Osteocyte (in vitro differentiated cells): ENCODE data around the gene ZNF398. TPM values are rescaled to one million over a fixed set of nuclear protein-coding genes. Genes with fewer than 3 reads are reported as not detected.

ENCODE experiments used
- DNase-seq: peaks from one replicate; pipeline ENCODE4 v3.0.0; 2021; ENCODE audit warnings: mixed read lengths; ENCODE audit not compliant: unreplicated experiment; ENCODE audit errors: extremely low spot score
- H3K27ac Mint-ChIP-seq: one replicate; pipeline ENCODE4 v1.8.0; 2021; ENCODE audit warnings: mild to moderate bottlenecking, mixed read lengths; ENCODE audit not compliant: unreplicated experiment
- H3K27me3 Mint-ChIP-seq: one replicate; pipeline ENCODE4 v1.8.0; 2021; ENCODE audit warnings: mixed read lengths; ENCODE audit not compliant: unreplicated experiment
- H3K36me3 Mint-ChIP-seq: one replicate; pipeline ENCODE4 v1.8.0; 2021; ENCODE audit warnings: mixed read lengths; ENCODE audit not compliant: unreplicated experiment
- H3K4me1 Mint-ChIP-seq: one replicate; pipeline ENCODE4 v1.8.0; 2021; ENCODE audit warnings: mixed read lengths; ENCODE audit not compliant: unreplicated experiment
- H3K4me3 Mint-ChIP-seq: one replicate; pipeline ENCODE4 v1.8.0; 2021; ENCODE audit warnings: mild to moderate bottlenecking, moderate library complexity, mixed read lengths; ENCODE audit not compliant: unreplicated experiment
- H3K9me3 Mint-ChIP-seq: one replicate; pipeline ENCODE4 v1.8.0; 2021; ENCODE audit warnings: mixed read lengths; ENCODE audit not compliant: unreplicated experiment
- total RNA-seq: library from RNA; stranded (reverse); gene quantifications from 2 replicates; pipeline ENCODE4 v1.2.1, GENCODE V29; 2021
- TF ChIP-seq, protein P1 (sequence below): fragments of 200-600 bp; sonication (generic); IDR thresholded peaks from 2 replicates; pipeline ENCODE4 v1.5.0; 2021; ENCODE audit warnings: antibody characterized with exemption, mild to moderate bottlenecking, moderate library complexity

ZNF398 gene
- total RNA-seq, 1 donor from 2014 or later = 17.7 TPM

DNA sequence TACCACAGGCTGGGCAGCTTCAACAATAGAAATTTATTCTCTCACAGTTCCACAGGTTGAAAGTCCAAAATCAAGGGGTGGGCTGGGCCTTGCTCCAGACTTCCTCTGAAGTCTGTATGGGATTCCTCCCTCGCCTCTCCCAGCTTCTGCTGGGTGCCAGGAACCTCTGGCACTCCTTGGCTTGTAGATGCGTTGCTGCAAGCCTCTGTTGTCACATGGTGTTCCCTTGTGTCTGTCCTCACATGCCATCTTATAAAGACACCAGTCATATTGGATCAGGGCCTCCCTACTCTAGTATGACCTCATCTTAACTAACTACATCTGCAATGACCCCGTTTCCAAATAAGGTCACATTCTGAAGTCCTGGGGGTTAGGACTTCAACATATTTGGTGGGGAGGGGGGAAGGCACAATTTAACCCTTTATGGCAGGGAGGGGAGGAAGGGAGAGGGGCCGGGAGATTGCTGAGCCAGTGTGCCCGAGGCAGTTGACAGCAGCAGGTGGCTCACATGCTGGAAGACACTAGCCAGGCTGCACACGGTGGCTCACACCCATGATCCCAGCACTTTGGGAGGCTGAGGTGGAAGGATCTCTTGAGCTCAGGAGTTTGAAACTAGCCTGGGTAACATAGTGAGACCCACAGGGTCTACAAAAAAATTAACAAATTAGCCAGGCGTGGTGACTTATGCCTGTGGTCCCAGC, 66.9 kb downstream of the ZNF398 start:
- Mint-ChIP-seq H3K4me3 (no peak overlapping the region), H3K9me3 (no peaks in the 10 kb centered on the region), H3K27me3 (no peaks in the 10 kb centered on the region), H3K36me3 (peaks cover 54% of the 10 kb centered on the region), H3K4me1 (peaks cover 1% of the 10 kb centered on the region), H3K27ac (no peak overlapping the region)
- DNase-seq = no peak
- TF ChIP-seq, protein P1, sequence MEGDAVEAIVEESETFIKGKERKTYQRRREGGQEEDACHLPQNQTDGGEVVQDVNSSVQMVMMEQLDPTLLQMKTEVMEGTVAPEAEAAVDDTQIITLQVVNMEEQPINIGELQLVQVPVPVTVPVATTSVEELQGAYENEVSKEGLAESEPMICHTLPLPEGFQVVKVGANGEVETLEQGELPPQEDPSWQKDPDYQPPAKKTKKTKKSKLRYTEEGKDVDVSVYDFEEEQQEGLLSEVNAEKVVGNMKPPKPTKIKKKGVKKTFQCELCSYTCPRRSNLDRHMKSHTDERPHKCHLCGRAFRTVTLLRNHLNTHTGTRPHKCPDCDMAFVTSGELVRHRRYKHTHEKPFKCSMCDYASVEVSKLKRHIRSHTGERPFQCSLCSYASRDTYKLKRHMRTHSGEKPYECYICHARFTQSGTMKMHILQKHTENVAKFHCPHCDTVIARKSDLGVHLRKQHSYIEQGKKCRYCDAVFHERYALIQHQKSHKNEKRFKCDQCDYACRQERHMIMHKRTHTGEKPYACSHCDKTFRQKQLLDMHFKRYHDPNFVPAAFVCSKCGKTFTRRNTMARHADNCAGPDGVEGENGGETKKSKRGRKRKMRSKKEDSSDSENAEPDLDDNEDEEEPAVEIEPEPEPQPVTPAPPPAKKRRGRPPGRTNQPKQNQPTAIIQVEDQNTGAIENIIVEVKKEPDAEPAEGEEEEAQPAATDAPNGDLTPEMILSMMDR = no peak

DNA sequence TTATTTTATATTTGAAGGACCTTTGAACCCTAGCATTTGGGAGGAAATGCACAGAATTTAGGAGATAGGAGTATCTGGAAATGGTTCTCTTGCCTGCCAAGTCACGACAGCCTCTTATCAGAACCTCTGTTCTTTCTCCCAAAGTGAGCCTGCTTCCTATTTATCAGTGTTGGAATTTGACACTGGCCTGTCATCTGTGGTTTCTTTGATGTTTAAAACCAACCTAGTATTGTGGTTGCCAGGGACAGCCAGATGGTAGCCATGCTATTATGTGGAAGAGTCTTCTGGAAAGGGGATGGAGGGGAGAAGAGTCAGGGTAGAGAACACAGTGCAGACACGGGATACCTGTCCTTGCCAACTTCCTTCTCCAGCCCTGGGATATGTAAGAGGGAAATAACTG, 69.1 kb downstream of the ZNF398 start:
- Mint-ChIP-seq H3K27ac (no peak overlapping the region), H3K9me3 (no peaks in the 10 kb centered on the region), H3K4me1 (peaks cover 18% of the 10 kb centered on the region), H3K36me3 (peaks cover 52% of the 10 kb centered on the region), H3K27me3 (no peaks in the 10 kb centered on the region), H3K4me3 (no peak overlapping the region)
- TF ChIP-seq, protein P1 = no peak
- DNase-seq = no peak

DNA sequence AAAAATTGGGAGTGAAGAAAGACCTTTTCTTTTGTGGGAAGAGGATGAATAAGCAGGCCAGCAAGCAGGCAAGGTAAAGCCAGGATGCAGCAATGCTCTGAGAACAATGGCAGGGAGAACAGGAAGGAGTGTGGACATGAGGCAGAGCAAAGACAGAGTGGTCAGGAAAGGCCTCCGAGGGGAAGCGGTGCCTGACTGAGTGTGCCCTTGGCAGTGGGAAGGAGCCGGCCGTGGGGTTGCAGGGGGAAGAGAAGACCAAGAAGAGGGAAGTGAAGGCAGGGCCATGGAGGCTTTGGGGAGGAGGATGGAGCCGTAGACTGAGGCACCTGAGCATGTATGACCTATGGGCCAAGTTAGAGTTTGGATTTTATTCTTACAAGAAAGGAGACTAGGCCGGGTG, 70.3 kb downstream of the ZNF398 start:
- Mint-ChIP-seq H3K27ac (no peak overlapping the region), H3K27me3 (no peaks in the 10 kb centered on the region), H3K9me3 (no peaks in the 10 kb centered on the region), H3K4me1 (peaks cover 18% of the 10 kb centered on the region), H3K4me3 (no peak overlapping the region), H3K36me3 (peaks cover 50% of the 10 kb centered on the region)
- no peak for DNase-seq
- TF ChIP-seq, protein P1 = no peak

DNA sequence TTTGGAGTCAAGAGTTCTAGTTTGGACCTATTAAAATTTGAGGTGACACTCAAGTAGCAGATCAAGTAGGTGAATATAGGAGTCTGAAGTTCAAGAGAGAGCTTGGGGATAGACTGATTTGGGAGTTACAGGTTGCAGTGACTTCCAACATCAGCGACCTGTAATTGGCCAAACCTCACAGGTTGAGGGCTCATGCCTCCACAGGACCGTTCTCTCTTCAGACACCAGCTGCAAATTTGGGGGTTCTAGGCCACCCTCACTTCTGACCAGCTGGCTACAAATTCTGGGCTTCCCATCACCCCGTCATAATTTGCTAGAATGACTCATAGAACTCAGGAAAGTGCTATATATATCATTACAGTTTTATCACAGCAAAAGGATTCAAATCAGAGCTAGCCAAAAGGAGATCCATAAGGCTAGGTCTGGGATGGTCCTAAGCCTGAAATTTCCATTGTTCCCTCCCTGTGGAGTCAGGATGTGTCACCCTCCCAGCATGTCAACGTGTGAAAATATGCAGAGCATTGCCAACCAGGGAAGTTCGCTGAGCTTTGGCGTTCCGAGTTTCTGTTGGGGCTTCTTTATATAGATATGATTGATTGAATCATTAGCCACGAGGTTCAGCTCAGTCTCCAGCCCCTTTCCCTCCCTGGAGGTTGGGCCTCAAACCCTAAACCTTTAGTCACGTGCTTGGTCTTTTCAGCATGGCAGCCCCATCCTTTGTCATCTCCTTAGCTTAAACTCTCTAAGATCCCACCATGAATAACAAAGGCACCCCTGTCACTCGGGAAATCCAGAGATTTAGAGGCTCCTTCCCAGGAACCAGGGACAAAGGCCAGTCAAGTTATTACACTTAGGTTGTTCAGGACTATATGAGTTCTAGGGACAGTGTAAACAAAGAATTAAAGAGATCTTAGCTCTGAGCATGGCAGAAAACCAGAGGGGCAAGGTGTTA, 71.5 kb downstream of the ZNF398 start:
- Mint-ChIP-seq H3K4me3 (no peak overlapping the region), H3K36me3 (peaks cover 47% of the 10 kb centered on the region), H3K4me1 (peaks cover 18% of the 10 kb centered on the region), H3K27ac (peak overlapping the region; percentile 15), H3K27me3 (no peaks in the 10 kb centered on the region), H3K9me3 (no peaks in the 10 kb centered on the region)
- TF ChIP-seq, protein P1 = no peak
- DNase-seq = no peak

GRCh38 chr7:149220534-149220933, 73.3 kb downstream of the ZNF398 start:
- H3K4me3 Mint-ChIP-seq = no peak overlapping the region
- peak overlapping the region; percentile 47 for H3K27ac Mint-ChIP-seq
- H3K9me3 Mint-ChIP-seq = no peaks in the 10 kb centered on the region
- H3K27me3 Mint-ChIP-seq = no peaks in the 10 kb centered on the region
- no peak for DNase-seq
- H3K4me1 Mint-ChIP-seq = peaks cover 18% of the 10 kb centered on the region
- peaks cover 43% of the 10 kb centered on the region for H3K36me3 Mint-ChIP-seq
- TF ChIP-seq, protein P1 = no peak
